ENCODE data around the gene C1QB. TPM values are rescaled to one million over a fixed set of nuclear protein-coding genes. Genes with fewer than 3 reads are reported as not detected.
A peak's percentile ranks its signal among the peaks of the same experiment; 100 is the strongest.

Gene C1QB
- total RNA-seq, 4 donors from 2014 or later: 252 to 592 (median 411) TPM

- 84 to 88% methylated on average over 13 of the region's 13 CpGs for WGBS, 2 donors
- TF ChIP-seq CTCF (IDR thresholded peaks at IDR 0.05): no peak
- TF ChIP-seq EP300 (IDR thresholded peaks at IDR 0.05): no peak
- no peak for TF ChIP-seq POLR2A (IDR thresholded peaks at IDR 0.05)
- H3K4me3 ChIP-seq: no peak overlapping the region
- H3K27me3 ChIP-seq: peaks cover 0 to under 1% of the 10 kb centered on the region in 2 donors
- no peak overlapping the region for H3K27ac ChIP-seq
- no peaks in the 10 kb centered on the region for H3K9me3 ChIP-seq
- DNase-seq (ENCODE audit: low spot score in 2 of 2): no peak
- no peaks in the 10 kb centered on the region for H3K4me1 ChIP-seq
- no peaks in the 10 kb centered on the region for H3K36me3 ChIP-seq
These were observed 2.8 kb upstream of the C1QB start for GRCh38 chr1:22650089-22650693.

- TF ChIP-seq EP300 (IDR thresholded peaks at IDR 0.05): no peak
- TF ChIP-seq CTCF (IDR thresholded peaks at IDR 0.05): no peak
- TF ChIP-seq POLR2A (IDR thresholded peaks at IDR 0.05): no peak
- no peaks in the 10 kb centered on the region for H3K36me3 ChIP-seq
- H3K4me1 ChIP-seq: no peaks in the 10 kb centered on the region
- H3K9me3 ChIP-seq: no peaks in the 10 kb centered on the region
- WGBS, 2 donors: 48 to 51% methylated on average over 15 of the region's 15 CpGs
- H3K27ac ChIP-seq: no peak overlapping the region
- peaks cover 0 to 6% of the 10 kb centered on the region in 2 donors for H3K27me3 ChIP-seq
- no peak overlapping the region for H3K4me3 ChIP-seq
- no peak for DNase-seq (ENCODE audit: low spot score in 2 of 2)
These were observed 837 bp upstream of the C1QB start for GRCh38 chr1:22651941-22652856.

GRCh38 chr1:22654692-22655091 lies 1.7 kb downstream of the C1QB start:
- no peak for DNase-seq (ENCODE audit: low spot score in 2 of 2)
- Histone ChIP-seq H3K27ac (no peak overlapping the region), H3K27me3 (peaks cover 0 to 8% of the 10 kb centered on the region in 2 donors), H3K4me1 (no peaks in the 10 kb centered on the region), H3K4me3 (peak overlapping the region in 3 of 4 donors; percentile 3 to 48 (median 10)), H3K9me3 (no peaks in the 10 kb centered on the region), H3K36me3 (no peaks in the 10 kb centered on the region)
- TF ChIP-seq POLR2A (IDR thresholded peaks at IDR 0.05): no peak
- no peak for TF ChIP-seq CTCF (IDR thresholded peaks at IDR 0.05)
- TF ChIP-seq EP300 (IDR thresholded peaks at IDR 0.05): no peak
- 46 to 65% methylated on average over 5 of the region's 5 CpGs for WGBS, 2 donors

GRCh38 chr1:22658385-22659163 lies 5.5 kb downstream of the C1QB start:
- Histone ChIP-seq H3K27me3 (peaks cover 0 to 11% of the 10 kb centered on the region in 2 donors), H3K27ac (no peak overlapping the region), H3K4me1 (no peaks in the 10 kb centered on the region), H3K36me3 (no peaks in the 10 kb centered on the region), H3K9me3 (no peaks in the 10 kb centered on the region), H3K4me3 (no peak overlapping the region)
- no peak for DNase-seq (ENCODE audit: low spot score in 2 of 2)
- TF ChIP-seq EP300 (IDR thresholded peaks at IDR 0.05): no peak
- TF ChIP-seq CTCF (IDR thresholded peaks at IDR 0.05): no peak
- TF ChIP-seq POLR2A (IDR thresholded peaks at IDR 0.05): no peak
- 72 to 74% methylated on average over 3 of the region's 3 CpGs for WGBS, 2 donors
